Activated T-cell treated with anti-CD3 and anti-CD28 coated beads for 24 hours (primary cell): ENCODE measurements around the gene FCGR3A.
"Not testable (repeated sequence)": the region's sequence is repeated elsewhere in the genome, so short reads cannot be mapped to it uniquely, and the experiment has no call there.

Source experiments
- DNase-seq: peaks from one replicate; pipeline ENCODE4 v3.0.0-alpha.2; 2020; ENCODE audit warnings: low read depth

The FCGR3A gene

GRCh38 chr1:161529463-161530104 lies 20.0 kb downstream of the FCGR3A start:
- DNase-seq, result not testable (repeated sequence)

- DNase-seq, result not testable (repeated sequence)
These were observed 21.1 kb downstream of the FCGR3A start for GRCh38 chr1:161528550-161528949.

- DNase-seq, result not testable (repeated sequence)
These were observed 23.7 kb downstream of the FCGR3A start for GRCh38 chr1:161525918-161526317.

- DNase-seq, result not testable (repeated sequence)
These were observed 24.3 kb downstream of the FCGR3A start for GRCh38 chr1:161525321-161525720.

GRCh38 chr1:161524742-161525291 lies 24.8 kb downstream of the FCGR3A start:
- not testable (repeated sequence) for DNase-seq

- peak; percentile 84 for DNase-seq
These were observed 25.5 kb downstream of the FCGR3A start, which contains the start of gene HSPA6 for GRCh38 chr1:161523817-161524741. HSPA6 (plus strand) TSS chr1:161524540; CDS start chr1:161524659, 119 bp downstream.

GRCh38 chr1:161523041-161523816 lies 26.4 kb downstream of the FCGR3A start:
- DNase-seq, result not testable (repeated sequence)

GRCh38 chr1:161513953-161514352 lies 35.7 kb downstream of the FCGR3A start:
- DNase-seq, result not testable (repeated sequence)

GRCh38 chr1:161513448-161513780 lies 36.2 kb downstream of the FCGR3A start:
- DNase-seq, result not testable (repeated sequence)

GRCh38 chr1:161512636-161513447 lies 36.8 kb downstream of the FCGR3A start:
- DNase-seq, result not testable (repeated sequence)

GRCh38 chr1:161511756-161512060 lies 37.9 kb downstream of the FCGR3A start:
- no peak for DNase-seq

GRCh38 chr1:161511018-161511755 lies 38.4 kb downstream of the FCGR3A start:
- no peak for DNase-seq

- DNase-seq, result no peak
These were observed 39.1 kb downstream of the FCGR3A start for GRCh38 chr1:161510477-161510876.

GRCh38 chr1:161506336-161507223 lies 43.0 kb downstream of the FCGR3A start:
- DNase-seq, result no peak

- DNase-seq, result no peak
These were observed 43.9 kb downstream of the FCGR3A start for GRCh38 chr1:161505686-161506085.

- DNase-seq, result no peak
These were observed 46.2 kb downstream of the FCGR3A start for GRCh38 chr1:161503394-161503748.

GRCh38 chr1:161502641-161503393 lies 46.8 kb downstream of the FCGR3A start:
- no peak for DNase-seq

GRCh38 chr1:161502181-161502580 lies 47.4 kb downstream of the FCGR3A start:
- DNase-seq, result no peak

- no peak for DNase-seq
These were observed 48.4 kb downstream of the FCGR3A start for GRCh38 chr1:161501234-161501633.
